AG10803 (cell line): Measurements from ENCODE around the gene ZNF22.

Source experiments
- DNase-seq: peaks from one replicate; pipeline ENCODE4 v3.0.0; 2010; ENCODE audit warnings: low read depth
- H3K4me3 ChIP-seq: 2 replicates; pipeline ENCODE4 v1.5.1; 2011; ENCODE audit warnings: mild to moderate bottlenecking, low read length, control low read depth
- CTCF ChIP-seq: conservative IDR thresholded peaks from 2 replicates; pipeline ENCODE4 v1.5.1; 2011; ENCODE audit warnings: mild to moderate bottlenecking, low read length, control low read depth, inconsistent platforms

The ZNF22 gene

GRCh38 chr10:44974082-44974627, 26.6 kb upstream of the ZNF22 start:
- peak overlapping the region; percentile 63 for H3K4me3 ChIP-seq
- no peak for TF ChIP-seq CTCF
- no peak for DNase-seq

GRCh38 chr10:44974628-44975430, 25.9 kb upstream of the ZNF22 start:
- TF ChIP-seq CTCF = peak; percentile 51
- peak overlapping the region; percentile 63 for H3K4me3 ChIP-seq
- peak; percentile 62 for DNase-seq

- peak; percentile 49 for DNase-seq
Measured at GRCh38 chr10:44975431-44976331, 25.0 kb upstream of the ZNF22 start.

GRCh38 chr10:44976352-44977198, 24.1 kb upstream of the ZNF22 start:
- H3K4me3 ChIP-seq = peak overlapping the region; percentile 79
- no peak for TF ChIP-seq CTCF
- no peak for DNase-seq

More at GRCh38 chr10:44975431-44976331, 25.0 kb upstream of the ZNF22 start:
- H3K4me3 ChIP-seq = peak overlapping the region; percentile 79
- TF ChIP-seq CTCF = no peak

- peak overlapping the region; percentile 79 for H3K4me3 ChIP-seq
- DNase-seq = no peak
- TF ChIP-seq CTCF = no peak
Measured at GRCh38 chr10:44977287-44978212, 23.2 kb upstream of the ZNF22 start.

GRCh38 chr10:44978213-44978569, 22.5 kb upstream of the ZNF22 start:
- no peak for TF ChIP-seq CTCF
- peak overlapping the region; percentile 79 for H3K4me3 ChIP-seq
- DNase-seq = no peak
